ENCODE measurements around the gene TNS4. TPM values are rescaled to one million over a fixed set of nuclear protein-coding genes. Genes with fewer than 3 reads are reported as not detected.

TNS4 gene
- total and polyA plus RNA-seq, 3 donors from 2014 or later, result 0.09 to 0.16 (median 0.12) TPM

- intact Hi-C loops (cut with DNase I; ENCODE audit: low total_unique reads), result no loop called here
- no peak for DNase-seq
- no peaks in the 10 kb centered on the region for H3K9me3 ChIP-seq
- WGBS, 2 donors, result 77 to 86% methylated on average over 4 of the region's 4 CpGs
- TF ChIP-seq CTCF (IDR thresholded peaks at IDR 0.05) (no peak), POLR2A (IDR thresholded peaks at IDR 0.05) (no peak)
- peaks cover 75% of the 10 kb centered on the region for H3K4me1 ChIP-seq
- H3K36me3 ChIP-seq (ENCODE audit: low read depth, missing control alignments), result no peaks in the 10 kb centered on the region
- H3K27ac ChIP-seq, result peak overlapping the region in 1 of 2 donors; percentile 68
- H3K27me3 ChIP-seq, result no peaks in the 10 kb centered on the region
- no peak overlapping the region for H3K4me3 ChIP-seq
Observed at GRCh38 chr17:40447806-40448205, 53.6 kb downstream of the TNS4 start.

- WGBS, 2 donors, result 36 to 37% methylated on average over 5 to 8 of the region's 8 CpGs
- Histone ChIP-seq H3K9me3 (no peaks in the 10 kb centered on the region), H3K27me3 (no peaks in the 10 kb centered on the region), H3K27ac (peak overlapping the region; percentile 44 to 68), H3K4me1 (peaks cover 75% of the 10 kb centered on the region), H3K4me3 (no peak overlapping the region), H3K36me3 (ENCODE audit: low read depth, missing control alignments) (no peaks in the 10 kb centered on the region)
- no peak for DNase-seq
- intact Hi-C loops (cut with DNase I; ENCODE audit: low total_unique reads), result no loop called here
- TF ChIP-seq POLR2A (IDR thresholded peaks at IDR 0.05), result no peak
- TF ChIP-seq CTCF (IDR thresholded peaks at IDR 0.05), result no peak
Observed at GRCh38 chr17:40447148-40447644, 54.2 kb downstream of the TNS4 start.

GRCh38 chr17:40445751-40446468 lies 55.5 kb downstream of the TNS4 start:
- TF ChIP-seq CTCF (IDR thresholded peaks at IDR 0.05), result peak in 2 of 3 experiments; percentile 6 to 18
- TF ChIP-seq POLR2A (IDR thresholded peaks at IDR 0.05), result no peak
- Histone ChIP-seq H3K27ac (peak overlapping the region; percentile 71 to 97), H3K4me1 (peaks cover 63% of the 10 kb centered on the region), H3K4me3 (peak overlapping the region; percentile 27 to 76), H3K9me3 (no peaks in the 10 kb centered on the region), H3K36me3 (ENCODE audit: low read depth, missing control alignments) (no peaks in the 10 kb centered on the region), H3K27me3 (no peaks in the 10 kb centered on the region)
- no peak for DNase-seq
- intact Hi-C loops (cut with DNase I; ENCODE audit: low total_unique reads), result no loop called here
- 35 to 39% methylated on average over 11 of the region's 11 CpGs for WGBS, 2 donors

GRCh38 chr17:40443988-40444899 lies 57.2 kb downstream of the TNS4 start:
- H3K27ac ChIP-seq, result peak overlapping the region; percentile 71 to 97
- TF ChIP-seq POLR2A (IDR thresholded peaks at IDR 0.05), result no peak
- no peak for TF ChIP-seq CTCF (IDR thresholded peaks at IDR 0.05)
- no peaks in the 10 kb centered on the region for H3K9me3 ChIP-seq
- peaks cover 58% of the 10 kb centered on the region for H3K4me1 ChIP-seq
- H3K4me3 ChIP-seq, result peak overlapping the region; percentile 69 to 76
- no peaks in the 10 kb centered on the region for H3K36me3 ChIP-seq (ENCODE audit: low read depth, missing control alignments)
- DNase-seq, result no peak
- 2 to 13% methylated on average over 2 to 15 of the region's 15 CpGs for WGBS, 2 donors
- intact Hi-C loops (cut with DNase I; ENCODE audit: low total_unique reads), result loop anchor here (5.0 kb wide), 2 partner anchors 33 to 113 kb away; no protein-coding TSS in a partner anchor
- no peaks in the 10 kb centered on the region for H3K27me3 ChIP-seq
